COLO829 (cell line): Measurements from ENCODE around the gene SBF2.
"Not testable (repeated sequence)": the region's sequence is repeated elsewhere in the genome, so short reads cannot be mapped to it uniquely, and the experiment has no call there.

Experiments used
- DNase-seq: peaks from one replicate; pipeline ENCODE4 v3.0.0; 2012; ENCODE audit warnings: low spot score

Gene SBF2

GRCh38 chr11:10116588-10116987 lies 177.4 kb downstream of the SBF2 start:
- DNase-seq: no peak

GRCh38 chr11:10114593-10115404 lies 179.2 kb downstream of the SBF2 start:
- no peak for DNase-seq

- no peak for DNase-seq
Observed at GRCh38 chr11:10113852-10114251, 180.2 kb downstream of the SBF2 start.

- no peak for DNase-seq
Observed at GRCh38 chr11:10109806-10110205, 184.2 kb downstream of the SBF2 start.

GRCh38 chr11:10108915-10109680 lies 184.9 kb downstream of the SBF2 start:
- peak; percentile 25 for DNase-seq

GRCh38 chr11:10107497-10107896 lies 186.5 kb downstream of the SBF2 start:
- no peak for DNase-seq

- DNase-seq: no peak
Observed at GRCh38 chr11:10097615-10098014, 196.4 kb downstream of the SBF2 start.

- DNase-seq: no peak
Observed at GRCh38 chr11:10096987-10097386, 197.0 kb downstream of the SBF2 start.

GRCh38 chr11:10095412-10096208 lies 198.4 kb downstream of the SBF2 start:
- DNase-seq: no peak

GRCh38 chr11:10092426-10092825 lies 201.6 kb downstream of the SBF2 start:
- no peak for DNase-seq

- DNase-seq: no peak
Observed at GRCh38 chr11:10091314-10092045, 202.5 kb downstream of the SBF2 start.

GRCh38 chr11:10087923-10088225 lies 206.1 kb downstream of the SBF2 start:
- DNase-seq: not testable (repeated sequence)

- DNase-seq: no peak
Observed at GRCh38 chr11:10087186-10087922, 206.7 kb downstream of the SBF2 start.

- no peak for DNase-seq
Observed at GRCh38 chr11:10080138-10080537, 213.9 kb downstream of the SBF2 start.

GRCh38 chr11:10076458-10077141 lies 217.4 kb downstream of the SBF2 start:
- peak; percentile 34 for DNase-seq

- DNase-seq: no peak
Observed at GRCh38 chr11:10075141-10075540, 218.9 kb downstream of the SBF2 start.

GRCh38 chr11:10072841-10073240 lies 221.2 kb downstream of the SBF2 start:
- DNase-seq: no peak

GRCh38 chr11:10072142-10072541 lies 221.9 kb downstream of the SBF2 start:
- no peak for DNase-seq

GRCh38 chr11:10067629-10068300 lies 226.3 kb downstream of the SBF2 start:
- DNase-seq: no peak

- no peak for DNase-seq
Observed at GRCh38 chr11:10066441-10066840, 227.6 kb downstream of the SBF2 start.
